ENCODE measurements around the gene GALNT6.

Gene GALNT6

GRCh38 chr12:51381226-51382079 lies 9.8 kb downstream of the GALNT6 start:
- DNase-seq = no peak

- DNase-seq = no peak
Observed at GRCh38 chr12:51379571-51379970, 11.6 kb downstream of the GALNT6 start.

GRCh38 chr12:51378749-51379148 lies 12.5 kb downstream of the GALNT6 start:
- DNase-seq = no peak

GRCh38 chr12:51377099-51377984 lies 13.9 kb downstream of the GALNT6 start:
- DNase-seq = no peak

- DNase-seq = no peak
Observed at GRCh38 chr12:51374856-51375255, 16.4 kb downstream of the GALNT6 start.

- DNase-seq = no peak
Observed at GRCh38 chr12:51374361-51374760, 16.8 kb downstream of the GALNT6 start.

GRCh38 chr12:51373187-51373586 lies 18.0 kb downstream of the GALNT6 start:
- no peak for DNase-seq

- no peak for DNase-seq
Observed at GRCh38 chr12:51372021-51372420, 19.2 kb downstream of the GALNT6 start.

- no peak for DNase-seq
Observed at GRCh38 chr12:51371295-51371953, 19.8 kb downstream of the GALNT6 start.

- no peak for DNase-seq
Observed at GRCh38 chr12:51370667-51371066, 20.5 kb downstream of the GALNT6 start.

GRCh38 chr12:51369581-51369980 lies 21.6 kb downstream of the GALNT6 start:
- DNase-seq = no peak

GRCh38 chr12:51368640-51369517 lies 22.3 kb downstream of the GALNT6 start:
- DNase-seq = peak; percentile 73

- DNase-seq = no peak
Observed at GRCh38 chr12:51365276-51365675, 25.9 kb downstream of the GALNT6 start.

GRCh38 chr12:51364001-51364400 lies 27.2 kb downstream of the GALNT6 start:
- no peak for DNase-seq

GRCh38 chr12:51362747-51363342 lies 28.4 kb downstream of the GALNT6 start:
- no peak for DNase-seq

GRCh38 chr12:51362307-51362706 lies 28.9 kb downstream of the GALNT6 start:
- DNase-seq = no peak

- no peak for DNase-seq
Observed at GRCh38 chr12:51361161-51362016, 29.8 kb downstream of the GALNT6 start.

GRCh38 chr12:51360315-51360714 lies 30.9 kb downstream of the GALNT6 start:
- no peak for DNase-seq

GRCh38 chr12:51359851-51360250 lies 31.4 kb downstream of the GALNT6 start:
- no peak for DNase-seq

- no peak for DNase-seq
Observed at GRCh38 chr12:51358496-51358895, 32.7 kb downstream of the GALNT6 start.

Data from activated CD4-positive, alpha-beta T cell treated with anti-CD3 and anti-CD28 coated beads for 1 hour (primary cell).